ENCODE data around the gene GPR3. TPM values are rescaled to one million over a fixed set of nuclear protein-coding genes. Genes with fewer than 3 reads are reported as not detected.

Gene GPR3, protein sequence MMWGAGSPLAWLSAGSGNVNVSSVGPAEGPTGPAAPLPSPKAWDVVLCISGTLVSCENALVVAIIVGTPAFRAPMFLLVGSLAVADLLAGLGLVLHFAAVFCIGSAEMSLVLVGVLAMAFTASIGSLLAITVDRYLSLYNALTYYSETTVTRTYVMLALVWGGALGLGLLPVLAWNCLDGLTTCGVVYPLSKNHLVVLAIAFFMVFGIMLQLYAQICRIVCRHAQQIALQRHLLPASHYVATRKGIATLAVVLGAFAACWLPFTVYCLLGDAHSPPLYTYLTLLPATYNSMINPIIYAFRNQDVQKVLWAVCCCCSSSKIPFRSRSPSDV
- total RNA-seq (1 to 10 TPM in 2 of 9 donors, under 1 TPM in 6, not detected in 1; 0.28 to 2.4 (median 0.53) TPM), polyA plus RNA-seq (1 to 10 TPM in 1 of 2 donors, under 1 TPM in 1; 0.11 to 3.7 TPM)
- long read RNA-seq, donor 1, result 0 reads
- long read RNA-seq, donor 2, partial matches to known transcripts, result 0 of 4 reads
- long read RNA-seq, donor 2, other reads (novel, unspliced or antisense), result 0 of 4 reads
- long read RNA-seq, donor 3, partial matches to known transcripts, result 0 of 1 reads
- long read RNA-seq, donor 3, other reads (novel, unspliced or antisense), result 0 of 1 reads

DNA sequence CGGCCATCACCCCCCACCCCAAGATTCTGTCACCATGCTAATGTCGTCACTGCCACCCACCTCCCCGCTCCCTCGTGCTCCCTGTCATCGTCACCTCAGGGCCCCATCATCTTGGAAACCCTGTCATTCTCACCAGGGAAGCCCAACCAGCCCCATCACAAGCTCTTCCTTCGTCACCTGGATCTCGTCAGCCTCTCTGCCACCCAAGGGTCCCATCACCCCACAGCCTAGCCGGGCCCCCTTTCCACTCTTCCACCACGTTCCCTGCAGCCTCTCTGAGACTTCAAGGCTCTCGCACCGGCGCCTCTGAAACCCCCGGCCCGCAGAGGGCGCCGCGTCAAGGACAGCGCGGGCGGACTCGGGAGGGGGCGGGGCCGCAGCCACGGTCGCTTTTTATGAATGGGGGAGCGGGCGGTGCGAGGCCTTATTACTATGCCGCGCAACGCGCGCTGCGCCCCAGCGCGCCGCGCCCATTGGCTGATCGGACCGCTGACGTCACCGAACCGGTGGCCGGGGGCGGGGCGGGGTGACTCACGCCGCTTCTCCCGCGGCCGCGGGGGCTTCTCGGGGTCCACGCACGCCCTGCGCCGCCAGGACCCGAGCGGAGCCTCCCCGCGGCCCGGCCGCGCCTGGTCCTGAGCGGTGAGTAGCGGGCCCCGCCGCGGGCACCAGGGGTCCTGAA, at the start of gene GPR3:
TSS of gene GPR3 (plus strand) at position 527 of the 682 bp plus-strand sequence. CDS start 1,177 bp downstream, outside the sequence.
- H3K4me3 ChIP-seq, result peak within 1 kb of the TSS; percentile 32 to 78 (median 58)
- intact Hi-C loops (cut with DNase I), result loop anchor here in 9 of 10 donors (2.0 to 10.0 kb wide), 10 partner anchors 27 to 347 kb away; no protein-coding TSS in a partner anchor
- 2 to 7% (median 2%) methylated on average over 15 to 69 of the region's 69 CpGs for WGBS, 4 donors
- peak within 1 kb of the TSS in 11 of 12 donors; percentile 51 to 83 (median 71) for H3K27ac ChIP-seq
- peak; percentile 91 to 96 (median 94) for DNase-seq
- no peaks in the 10 kb centered on the region for H3K36me3 ChIP-seq
- no peaks in the 10 kb centered on the region for H3K27me3 ChIP-seq
- TF ChIP-seq POLR2A (IDR thresholded peaks at IDR 0.05), result peak in 1 of 2 donors; percentile 67
- TF ChIP-seq, protein P1, sequence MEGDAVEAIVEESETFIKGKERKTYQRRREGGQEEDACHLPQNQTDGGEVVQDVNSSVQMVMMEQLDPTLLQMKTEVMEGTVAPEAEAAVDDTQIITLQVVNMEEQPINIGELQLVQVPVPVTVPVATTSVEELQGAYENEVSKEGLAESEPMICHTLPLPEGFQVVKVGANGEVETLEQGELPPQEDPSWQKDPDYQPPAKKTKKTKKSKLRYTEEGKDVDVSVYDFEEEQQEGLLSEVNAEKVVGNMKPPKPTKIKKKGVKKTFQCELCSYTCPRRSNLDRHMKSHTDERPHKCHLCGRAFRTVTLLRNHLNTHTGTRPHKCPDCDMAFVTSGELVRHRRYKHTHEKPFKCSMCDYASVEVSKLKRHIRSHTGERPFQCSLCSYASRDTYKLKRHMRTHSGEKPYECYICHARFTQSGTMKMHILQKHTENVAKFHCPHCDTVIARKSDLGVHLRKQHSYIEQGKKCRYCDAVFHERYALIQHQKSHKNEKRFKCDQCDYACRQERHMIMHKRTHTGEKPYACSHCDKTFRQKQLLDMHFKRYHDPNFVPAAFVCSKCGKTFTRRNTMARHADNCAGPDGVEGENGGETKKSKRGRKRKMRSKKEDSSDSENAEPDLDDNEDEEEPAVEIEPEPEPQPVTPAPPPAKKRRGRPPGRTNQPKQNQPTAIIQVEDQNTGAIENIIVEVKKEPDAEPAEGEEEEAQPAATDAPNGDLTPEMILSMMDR (IDR thresholded peaks at IDR 0.05), result peak; percentile 19 to 80 (median 58)
- H3K4me1 ChIP-seq, result peaks cover 7 to 51% (median 28%) of the 10 kb centered on the region in 12 donors
- no peaks in the 10 kb centered on the region for H3K9me3 ChIP-seq
- ATAC-seq, result peak; percentile 81 to 90 (median 88)

DNA sequence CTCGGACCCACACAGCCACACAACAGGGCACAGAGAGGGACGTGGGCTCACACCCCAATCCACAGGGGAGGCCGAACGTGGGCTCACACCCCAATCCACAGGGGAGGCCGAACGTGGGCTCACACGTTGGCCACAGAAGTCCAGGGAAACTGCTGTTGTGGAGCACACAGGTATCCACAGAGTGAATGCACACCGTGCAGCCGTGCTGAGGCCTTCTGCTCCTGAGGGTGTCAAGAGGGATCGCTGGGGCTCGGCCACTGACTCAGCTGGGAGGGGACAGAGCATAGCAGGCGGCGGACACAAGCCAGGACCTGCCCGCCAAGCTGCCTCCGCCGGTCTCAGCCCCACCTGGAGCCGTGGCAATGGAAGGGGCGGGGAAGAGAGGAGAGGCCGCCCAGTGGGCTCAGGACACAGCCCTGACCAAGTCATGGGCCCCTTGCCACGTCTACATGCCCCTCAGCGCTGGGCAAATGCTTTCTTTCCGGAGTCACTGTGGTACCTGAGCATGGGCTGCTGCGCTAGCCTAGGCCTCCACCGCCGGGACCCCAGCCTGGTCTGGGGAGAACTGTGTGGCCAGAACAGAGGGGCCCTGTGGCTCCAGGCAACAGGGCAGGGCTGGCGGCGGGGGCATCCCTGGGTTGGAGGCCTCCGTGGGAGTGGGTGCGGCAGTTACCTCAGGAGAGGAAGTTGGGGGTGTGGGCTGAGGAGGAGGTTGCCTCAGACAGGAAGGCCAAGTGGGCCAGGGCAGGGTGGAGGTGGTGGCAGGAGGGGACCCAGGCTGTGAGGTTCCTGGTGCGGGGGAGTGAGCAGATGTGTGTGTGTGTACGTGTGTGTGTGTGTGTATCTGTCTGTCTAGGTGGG, 49.4 kb upstream of the GPR3 start:
- no peaks in the 10 kb centered on the region for H3K27me3 ChIP-seq
- peaks cover 0 to 32% (median 4%) of the 10 kb centered on the region in 12 donors for H3K4me1 ChIP-seq
- WGBS, 4 donors, result 56 to 64% (median 59%) methylated on average over 14 to 31 of the region's 31 CpGs
- DNase-seq (peak in 4 of 5 donors; percentile 35 to 79 (median 62)), ATAC-seq (peak in 3 of 4 donors; percentile 21 to 75 (median 56))
- TF ChIP-seq POLR2A (IDR thresholded peaks at IDR 0.05), result no peak
- TF ChIP-seq, protein P1 (IDR thresholded peaks at IDR 0.05), result no peak
- peak overlapping the region in 4 of 12 donors; percentile 16 to 60 (median 32) for H3K4me3 ChIP-seq
- intact Hi-C loops (cut with DNase I), result loop anchor here in 1 of 10 donors (5.0 kb wide), 1 partner anchor 36 kb away; no protein-coding TSS in a partner anchor
- peaks cover 0 to 7% (median 0%) of the 10 kb centered on the region in 9 donors for H3K36me3 ChIP-seq
- H3K9me3 ChIP-seq, result no peaks in the 10 kb centered on the region
- H3K27ac ChIP-seq, result peak overlapping the region in 3 of 12 donors; percentile 29 to 88 (median 37)

DNA sequence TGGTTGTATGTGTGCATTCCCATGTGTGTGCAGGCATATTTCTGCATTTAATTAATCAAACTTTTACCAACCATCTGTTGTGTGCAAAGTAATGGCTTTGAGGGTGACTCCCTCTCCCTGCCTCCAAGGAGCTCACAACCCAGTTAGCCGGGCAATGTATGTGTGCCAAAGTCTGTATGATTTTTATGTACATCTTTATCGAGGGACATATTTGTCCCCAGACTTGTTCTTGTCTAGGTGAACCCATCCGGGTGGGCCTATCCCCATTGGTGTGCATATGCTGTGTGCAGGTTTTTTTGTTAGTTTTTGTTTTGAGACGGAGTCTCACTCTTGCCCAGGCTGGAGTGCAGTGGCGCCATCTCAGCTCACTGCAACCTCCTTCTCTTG, 48.8 kb upstream of the GPR3 start:
- intact Hi-C loops (cut with DNase I), result loop anchor here in 1 of 10 donors (5.0 kb wide), 1 partner anchor 36 kb away; no protein-coding TSS in a partner anchor
- Histone ChIP-seq H3K9me3 (no peaks in the 10 kb centered on the region), H3K4me1 (peaks cover 0 to 33% (median 4%) of the 10 kb centered on the region in 12 donors), H3K27me3 (no peaks in the 10 kb centered on the region), H3K27ac (peak overlapping the region in 1 of 12 donors; percentile 88), H3K4me3 (peak overlapping the region in 2 of 12 donors; percentile 40 to 60), H3K36me3 (peaks cover 0 to 2% (median 0%) of the 10 kb centered on the region in 9 donors)
- ATAC-seq (no peak), DNase-seq (no peak)
- TF ChIP-seq, protein P1 (IDR thresholded peaks at IDR 0.05), result no peak
- TF ChIP-seq POLR2A (IDR thresholded peaks at IDR 0.05), result no peak
- WGBS, 4 donors, result 80 to 85% (median 83%) methylated on average over 5 of the region's 5 CpGs
